PFSK-1 (cell line): Measurements from ENCODE around the gene PIK3R1.

Source experiments
- FOXP2 ChIP-seq: optimal IDR thresholded peaks from 2 replicates; pipeline ENCODE3; 2011; ENCODE audit warnings: borderline replicate concordance, control low read depth, inconsistent platforms; ENCODE audit not compliant: insufficient read depth; ENCODE audit errors: extremely low read length, extremely low read depth
- POLR2AphosphoS5 ChIP-seq: IDR thresholded peaks from 2 replicates; pipeline ENCODE4 v1.6.1; 2012; ENCODE audit warnings: low read depth, mild to moderate bottlenecking, control low read depth, low read length, moderate library complexity
- SIN3A ChIP-seq: IDR thresholded peaks from 2 replicates; pipeline ENCODE4 v1.6.1; 2012; ENCODE audit warnings: mild to moderate bottlenecking, low read length, moderate library complexity, borderline replicate concordance; ENCODE audit not compliant: insufficient read depth
- TAF1 ChIP-seq: IDR thresholded peaks from 2 replicates; pipeline ENCODE4 v1.6.1; 2012; ENCODE audit warnings: low read length, control low read depth, borderline replicate concordance; ENCODE audit not compliant: insufficient read depth
- TF ChIP-seq, protein P1 (sequence below), 2 experiments: IDR thresholded peaks; 2 replicates each; pipeline versions ENCODE4 v1.6.1 to v1.8.0; 2011 to 2012; ENCODE audit warnings: low read depth in 2 of 2, low read length in 2 of 2, control low read depth in 1 of 2, inconsistent platforms in 1 of 2, mild to moderate bottlenecking in 1 of 2, moderate library complexity in 1 of 2; ENCODE audit not compliant: insufficient read depth in 1 of 2

PIK3R1 gene

DNA sequence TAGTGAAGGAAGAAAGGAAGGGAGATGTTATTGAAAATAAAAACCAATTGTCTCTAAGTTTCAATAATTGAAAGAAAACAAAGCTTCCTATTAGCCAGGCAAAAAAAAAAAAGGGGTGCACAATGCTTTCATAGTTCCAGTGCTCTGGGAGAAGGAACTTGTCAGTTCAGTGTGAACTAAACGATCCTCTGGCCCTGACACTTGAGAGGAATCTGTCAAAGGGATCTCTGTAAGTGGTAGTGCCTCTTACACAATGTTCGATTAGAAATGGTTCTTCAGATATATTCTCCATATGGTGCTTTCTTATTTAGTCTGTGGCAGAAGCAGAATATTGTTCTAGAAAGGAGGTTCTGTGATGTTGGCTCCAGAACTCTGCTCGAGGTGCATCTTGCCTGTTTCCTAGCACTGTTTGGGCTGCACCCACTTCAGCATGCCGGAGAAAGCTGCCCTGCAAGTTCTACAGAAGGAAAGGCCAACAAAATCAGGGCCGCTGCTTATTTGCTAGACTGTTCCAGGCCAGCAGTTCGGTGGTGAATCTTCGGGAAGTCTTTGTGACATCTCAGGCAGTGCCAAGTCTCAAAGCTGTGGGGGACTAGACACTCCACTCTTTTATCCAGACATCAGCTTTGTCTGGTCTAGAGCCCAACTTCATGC is 90.9 kb downstream of the PIK3R1 start:
- TF ChIP-seq POLR2AphosphoS5, result no peak
- TF ChIP-seq SIN3A, result no peak
- TF ChIP-seq, protein P1, sequence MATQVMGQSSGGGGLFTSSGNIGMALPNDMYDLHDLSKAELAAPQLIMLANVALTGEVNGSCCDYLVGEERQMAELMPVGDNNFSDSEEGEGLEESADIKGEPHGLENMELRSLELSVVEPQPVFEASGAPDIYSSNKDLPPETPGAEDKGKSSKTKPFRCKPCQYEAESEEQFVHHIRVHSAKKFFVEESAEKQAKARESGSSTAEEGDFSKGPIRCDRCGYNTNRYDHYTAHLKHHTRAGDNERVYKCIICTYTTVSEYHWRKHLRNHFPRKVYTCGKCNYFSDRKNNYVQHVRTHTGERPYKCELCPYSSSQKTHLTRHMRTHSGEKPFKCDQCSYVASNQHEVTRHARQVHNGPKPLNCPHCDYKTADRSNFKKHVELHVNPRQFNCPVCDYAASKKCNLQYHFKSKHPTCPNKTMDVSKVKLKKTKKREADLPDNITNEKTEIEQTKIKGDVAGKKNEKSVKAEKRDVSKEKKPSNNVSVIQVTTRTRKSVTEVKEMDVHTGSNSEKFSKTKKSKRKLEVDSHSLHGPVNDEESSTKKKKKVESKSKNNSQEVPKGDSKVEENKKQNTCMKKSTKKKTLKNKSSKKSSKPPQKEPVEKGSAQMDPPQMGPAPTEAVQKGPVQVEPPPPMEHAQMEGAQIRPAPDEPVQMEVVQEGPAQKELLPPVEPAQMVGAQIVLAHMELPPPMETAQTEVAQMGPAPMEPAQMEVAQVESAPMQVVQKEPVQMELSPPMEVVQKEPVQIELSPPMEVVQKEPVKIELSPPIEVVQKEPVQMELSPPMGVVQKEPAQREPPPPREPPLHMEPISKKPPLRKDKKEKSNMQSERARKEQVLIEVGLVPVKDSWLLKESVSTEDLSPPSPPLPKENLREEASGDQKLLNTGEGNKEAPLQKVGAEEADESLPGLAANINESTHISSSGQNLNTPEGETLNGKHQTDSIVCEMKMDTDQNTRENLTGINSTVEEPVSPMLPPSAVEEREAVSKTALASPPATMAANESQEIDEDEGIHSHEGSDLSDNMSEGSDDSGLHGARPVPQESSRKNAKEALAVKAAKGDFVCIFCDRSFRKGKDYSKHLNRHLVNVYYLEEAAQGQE (IDR thresholded peaks at IDR 0.05; ENCODE audit: insufficient read depth in 1 of 2, low read depth in 2 of 2, low read length in 2 of 2), result no peak
- TF ChIP-seq TAF1, result no peak

DNA sequence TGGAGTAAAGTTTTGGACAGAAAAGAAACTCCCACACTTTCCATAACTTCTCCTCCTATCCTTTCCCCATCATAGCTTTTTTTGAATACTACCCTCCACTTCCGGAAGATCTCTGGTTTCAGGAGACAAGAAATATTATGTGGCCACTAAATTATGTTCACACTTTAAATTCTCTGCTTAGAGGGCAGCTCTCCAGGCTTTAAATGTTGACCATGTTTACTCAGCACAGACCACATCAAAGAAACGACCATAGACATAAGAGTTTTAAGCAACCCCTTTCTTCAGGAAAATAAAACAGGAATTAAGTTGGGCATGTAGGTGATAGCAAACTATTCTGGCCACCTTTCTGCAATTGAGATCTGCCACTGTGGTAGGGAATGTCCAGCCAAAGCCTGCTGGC is 97.8 kb downstream of the PIK3R1 start:
- TF ChIP-seq FOXP2 (no peak), POLR2AphosphoS5 (no peak)

DNA sequence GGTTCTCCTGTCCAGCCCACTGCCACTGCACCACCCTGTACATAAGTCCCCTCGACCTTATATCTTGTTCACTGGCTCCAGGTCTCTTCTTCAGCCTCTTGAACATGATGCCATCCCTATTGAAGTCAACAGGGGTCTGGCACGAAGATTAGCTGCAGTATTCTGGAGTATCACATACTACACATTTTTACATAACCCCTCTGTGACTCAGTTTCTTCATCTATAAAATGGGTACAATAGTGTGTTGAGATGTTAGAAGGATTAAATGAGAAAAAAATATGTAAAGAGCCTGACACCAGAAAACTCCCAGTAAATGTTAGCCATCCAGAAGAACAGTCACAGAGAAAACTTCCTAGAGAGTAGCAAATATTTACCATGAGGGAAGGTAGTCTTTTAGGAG is 98.9 kb downstream of the PIK3R1 start:
- TF ChIP-seq FOXP2, result no peak
- no peak for TF ChIP-seq POLR2AphosphoS5
- no peak for TF ChIP-seq TAF1
- TF ChIP-seq SIN3A, result no peak
- TF ChIP-seq, protein P1 (IDR thresholded peaks at IDR 0.05; ENCODE audit: insufficient read depth in 1 of 2, low read depth in 2 of 2, low read length in 2 of 2), result no peak

DNA sequence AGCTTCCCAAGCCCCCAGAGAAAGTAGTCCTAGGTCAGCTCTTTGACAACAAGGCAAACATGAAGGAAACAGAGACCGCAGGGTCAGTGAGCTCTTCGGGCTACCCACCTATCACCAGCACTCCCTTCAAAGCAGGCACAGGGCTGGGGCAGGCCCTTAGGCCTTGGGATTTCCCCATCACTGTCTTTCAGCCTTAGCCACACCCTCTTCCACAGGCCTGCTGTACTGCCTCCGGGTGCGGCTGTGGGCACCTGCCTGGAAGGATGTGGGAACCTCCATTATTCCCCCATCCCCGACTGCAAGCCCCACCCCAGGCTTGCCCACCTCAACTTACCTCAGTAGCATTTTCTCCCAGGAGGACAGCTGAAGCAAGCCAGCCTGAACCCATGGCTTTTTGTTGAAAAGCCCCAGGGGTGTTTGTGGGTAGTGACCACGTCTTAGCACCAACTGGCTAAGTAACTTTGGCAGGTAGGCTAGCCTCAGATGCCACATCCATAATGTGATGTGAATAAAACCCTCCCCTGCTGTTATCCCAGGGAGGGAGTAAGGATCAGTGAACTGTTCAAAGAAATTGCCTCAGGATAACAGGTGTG is 100.2 kb downstream of the PIK3R1 start:
- no peak for TF ChIP-seq FOXP2
- TF ChIP-seq TAF1, result no peak
- no peak for TF ChIP-seq SIN3A
- TF ChIP-seq, protein P1 (IDR thresholded peaks at IDR 0.05; ENCODE audit: insufficient read depth in 1 of 2, low read depth in 2 of 2, low read length in 2 of 2), result no peak
- no peak for TF ChIP-seq POLR2AphosphoS5

DNA sequence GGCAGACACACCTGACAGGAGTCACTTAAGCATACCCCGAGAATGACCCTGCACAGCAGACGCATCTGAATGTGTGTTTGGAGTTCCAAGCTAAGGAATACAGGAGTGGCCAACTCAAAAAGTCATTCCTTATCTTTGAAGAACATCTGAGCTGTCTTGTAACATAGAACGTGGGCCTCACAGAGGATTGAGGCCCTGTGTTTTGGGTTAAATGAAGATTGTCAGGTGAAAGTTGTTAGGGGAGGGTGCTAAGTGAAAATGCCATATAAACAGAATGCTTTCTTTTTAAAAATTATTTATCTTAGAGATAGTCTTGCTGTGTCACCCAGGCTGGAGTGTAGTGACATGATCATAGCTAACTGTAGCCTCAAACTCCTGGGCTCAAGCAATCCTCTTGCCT is 100.9 kb downstream of the PIK3R1 start:
- TF ChIP-seq POLR2AphosphoS5 (no peak), TAF1 (no peak)
- TF ChIP-seq, protein P1 (IDR thresholded peaks at IDR 0.05; ENCODE audit: insufficient read depth in 1 of 2, low read depth in 2 of 2, low read length in 2 of 2), result no peak

DNA sequence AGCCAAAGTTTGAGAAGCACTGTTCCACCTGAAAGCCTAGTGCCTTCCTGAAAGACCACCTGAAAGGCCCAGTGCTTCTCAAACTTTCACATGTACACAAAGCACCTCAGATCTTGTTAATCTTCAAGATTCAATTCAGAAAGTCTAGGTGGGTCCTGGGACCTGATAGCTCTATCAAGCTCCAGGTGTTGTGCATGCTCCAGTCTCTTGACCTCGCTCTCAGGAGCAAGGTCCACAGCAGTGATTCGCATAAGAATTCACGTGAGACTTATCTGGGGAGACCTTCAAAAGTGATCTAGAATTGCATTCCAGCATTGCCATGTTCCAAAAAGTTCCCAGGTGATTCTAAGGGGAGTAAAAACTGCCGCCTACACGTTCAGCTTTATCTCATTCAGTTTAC is 102.1 kb downstream of the PIK3R1 start:
- no peak for TF ChIP-seq POLR2AphosphoS5
- TF ChIP-seq, protein P1 (IDR thresholded peaks at IDR 0.05; ENCODE audit: insufficient read depth in 1 of 2, low read depth in 2 of 2, low read length in 2 of 2), result no peak
- no peak for TF ChIP-seq FOXP2
- TF ChIP-seq TAF1, result no peak
